ENCODE data around the gene ATP6V1G1.

GRCh38 chr9:114572199-114572598, 15.4 kb upstream of the ATP6V1G1 start:
- no peak for TF ChIP-seq CTCF (IDR thresholded peaks at IDR 0.05)
- TF ChIP-seq ELK1 (IDR thresholded peaks at IDR 0.05; ENCODE audit: low read depth, low read length): no peak
- TF ChIP-seq BCL3 (IDR thresholded peaks at IDR 0.05): no peak
- no peak for TF ChIP-seq POLR2A (IDR thresholded peaks at IDR 0.05; ENCODE audit: low read length)
- no peak for TF ChIP-seq SMC3 (IDR thresholded peaks at IDR 0.05)
- no peak for TF ChIP-seq ESRRA (IDR thresholded peaks at IDR 0.05; ENCODE audit: borderline replicate concordance, low read length)
- no peak for TF ChIP-seq CHD4 (IDR thresholded peaks at IDR 0.05; ENCODE audit: borderline replicate concordance)

All from A549 (cell line).